ENCODE measurements around the gene PPP3R1. TPM values are rescaled to one million over a fixed set of nuclear protein-coding genes. Genes with fewer than 3 reads are reported as not detected.

Gene PPP3R1
- total RNA-seq, 2 experiments from 2014 or later: 15.1 to 90.3 TPM

- BruUV-seq (replicated peaks): no TSS peak
- no peak for TF ChIP-seq EZH2phosphoT487 (IDR thresholded peaks at IDR 0.05; ENCODE audit: borderline replicate concordance, low read depth, low read length)
- TF ChIP-seq CTCF (conservative IDR thresholded peaks at IDR 0.05; ENCODE audit: low read length): peak; percentile 99
- H3K4me2 ChIP-seq (ENCODE audit: low read length): no peak overlapping the region
- no peaks in the 10 kb centered on the region for H3K9me3 ChIP-seq (ENCODE audit: low read length)
- H2AFZ ChIP-seq (ENCODE audit: low read length): no peak overlapping the region; the same call in 1 of the 2 replicates
- ChIA-PET POLR2A (interaction anchor here (0.6 to 1.5 kb wide), 12 partner anchors 10 to 398 kb away, joined by 3 to 5 read pairs (median 3); no protein-coding TSS in a partner anchor), CTCF (ENCODE audit: unreplicated experiment) (interaction anchor here (0.5 to 0.7 kb wide), 3 partner anchors 63 to 170 kb away, joined by 3 to 5 read pairs (median 4); no protein-coding TSS in a partner anchor)
- no peak overlapping the region for H3K4me3 ChIP-seq (ENCODE audit: low read depth, low read length, poor library complexity, severe bottlenecking)
- peaks cover 24% of the 10 kb centered on the region for H3K4me1 ChIP-seq (ENCODE audit: insufficient read depth, low read length, poor library complexity, severe bottlenecking)
- no peak overlapping the region for H3K27ac ChIP-seq (ENCODE audit: low read depth, low read length, poor library complexity, severe bottlenecking)
- no peaks in the 10 kb centered on the region for H3K79me2 ChIP-seq (ENCODE audit: insufficient read depth, low read depth, low read length)
- intact Hi-C loops (cut with micrococcal nuclease; ENCODE audit: unreplicated experiment): loop anchor here (5.0 kb wide), 2 partner anchors 260 to 560 kb away; no protein-coding TSS in a partner anchor
- DNase-seq (ENCODE audit: low spot score): peak; percentile 77
- H3K36me3 ChIP-seq (ENCODE audit: insufficient read depth, low read length): no peaks in the 10 kb centered on the region
- no peaks in the 10 kb centered on the region for H4K20me1 ChIP-seq (ENCODE audit: insufficient read depth, low read length)
- no peaks in the 10 kb centered on the region for H3K9me2 ChIP-seq (ENCODE audit: insufficient read depth, low read length)
These were observed 39.9 kb upstream of the PPP3R1 start for GRCh38 chr2:68292108-68292710.

GRCh38 chr2:68291314-68291713 is 39.0 kb upstream of the PPP3R1 start:
- H3K4me3 ChIP-seq (ENCODE audit: low read depth, low read length, poor library complexity, severe bottlenecking): no peak overlapping the region
- CTCF ChIA-PET (ENCODE audit: unreplicated experiment): interaction anchor here (0.9 kb wide), 1 partner anchor 151 kb away, joined by 3 read pairs; no protein-coding TSS in a partner anchor
- no peaks in the 10 kb centered on the region for H3K9me3 ChIP-seq (ENCODE audit: low read length)
- H3K27ac ChIP-seq (ENCODE audit: low read depth, low read length, poor library complexity, severe bottlenecking): no peak overlapping the region
- BruUV-seq (replicated peaks): no TSS peak
- TF ChIP-seq EZH2phosphoT487 (IDR thresholded peaks at IDR 0.05; ENCODE audit: borderline replicate concordance, low read depth, low read length) (no peak), CTCF (conservative IDR thresholded peaks at IDR 0.05; ENCODE audit: low read length) (no peak)
- no peaks in the 10 kb centered on the region for H3K36me3 ChIP-seq (ENCODE audit: insufficient read depth, low read length)
- H4K20me1 ChIP-seq (ENCODE audit: insufficient read depth, low read length): no peaks in the 10 kb centered on the region
- no peaks in the 10 kb centered on the region for H3K9me2 ChIP-seq (ENCODE audit: insufficient read depth, low read length)
- peaks cover 24% of the 10 kb centered on the region for H3K4me1 ChIP-seq (ENCODE audit: insufficient read depth, low read length, poor library complexity, severe bottlenecking)
- H3K4me2 ChIP-seq (ENCODE audit: low read length): no peak overlapping the region
- no peaks in the 10 kb centered on the region for H3K79me2 ChIP-seq (ENCODE audit: insufficient read depth, low read depth, low read length)
- DNase-seq (ENCODE audit: low spot score): no peak
- H2AFZ ChIP-seq (ENCODE audit: low read length): no peak overlapping the region
- intact Hi-C loops (cut with micrococcal nuclease; ENCODE audit: unreplicated experiment): loop anchor here (5.0 kb wide), 2 partner anchors 259 to 559 kb away; no protein-coding TSS in a partner anchor
- POLR2A ChIA-PET: interaction anchor here (0.9 to 1.5 kb wide), 5 partner anchors 15 to 164 kb away, joined by 3 to 5 read pairs (median 3); no protein-coding TSS in a partner anchor

- POLR2A ChIA-PET: interaction anchor here (0.5 to 1.5 kb wide), 6 partner anchors 15 to 266 kb away, joined by 3 to 6 read pairs (median 3); no protein-coding TSS in a partner anchor
- CTCF ChIA-PET (ENCODE audit: unreplicated experiment): interaction anchor here (0.9 kb wide), 1 partner anchor 151 kb away, joined by 3 read pairs; no protein-coding TSS in a partner anchor
- H3K27ac ChIP-seq (ENCODE audit: low read depth, low read length, poor library complexity, severe bottlenecking): no peak overlapping the region
- H4K20me1 ChIP-seq (ENCODE audit: insufficient read depth, low read length): no peaks in the 10 kb centered on the region
- no peak overlapping the region for H3K4me2 ChIP-seq (ENCODE audit: low read length)
- peak overlapping the region; percentile 53; the same call in 1 of the 2 replicates for H2AFZ ChIP-seq (ENCODE audit: low read length)
- no peaks in the 10 kb centered on the region for H3K36me3 ChIP-seq (ENCODE audit: insufficient read depth, low read length)
- no peak for TF ChIP-seq EZH2phosphoT487 (IDR thresholded peaks at IDR 0.05; ENCODE audit: borderline replicate concordance, low read depth, low read length)
- TF ChIP-seq CTCF (conservative IDR thresholded peaks at IDR 0.05; ENCODE audit: low read length): no peak
- peaks cover 21% of the 10 kb centered on the region for H3K4me1 ChIP-seq (ENCODE audit: insufficient read depth, low read length, poor library complexity, severe bottlenecking)
- H3K4me3 ChIP-seq (ENCODE audit: low read depth, low read length, poor library complexity, severe bottlenecking): no peak overlapping the region
- BruUV-seq (replicated peaks): no TSS peak
- H3K9me2 ChIP-seq (ENCODE audit: insufficient read depth, low read length): no peaks in the 10 kb centered on the region
- H3K79me2 ChIP-seq (ENCODE audit: insufficient read depth, low read depth, low read length): no peaks in the 10 kb centered on the region
- H3K9me3 ChIP-seq (ENCODE audit: low read length): no peaks in the 10 kb centered on the region
- intact Hi-C loops (cut with micrococcal nuclease; ENCODE audit: unreplicated experiment): loop anchor here (5.0 kb wide), 2 partner anchors 259 to 559 kb away; no protein-coding TSS in a partner anchor
- DNase-seq (ENCODE audit: low spot score): no peak
These were observed 38.6 kb upstream of the PPP3R1 start for GRCh38 chr2:68290901-68291300.
